Activated naive CD4-positive, alpha-beta T cell treated with anti-CD3 and anti-CD28 coated beads, Interleukin-2, amount 50 U/mL, for 72 hours (primary cell): ENCODE results near the gene C4orf46. TPM values are rescaled to one million over a fixed set of nuclear protein-coding genes. Genes with fewer than 3 reads are reported as not detected.
"Not testable (repeated sequence)": the region's sequence is repeated elsewhere in the genome, so short reads cannot be mapped to it uniquely, and the experiment has no call there.

Source experiments
- ATAC-seq, 2 donors: fragments of 150-1000 bp; cut with Tn5 transposase; 2 replicates each; pipeline ENCODE4 v1.10.0; 2021; ENCODE audit warnings: mild to moderate bottlenecking in 2 of 2, moderate library complexity in 2 of 2
- DNase-seq, 2 donors: peaks; one replicate each; pipeline ENCODE4 v3.0.0; 2021 to 2022; ENCODE audit warnings: low spot score in 2 of 2
- H3K27ac Mint-ChIP-seq, 2 donors: one replicate each; pipeline ENCODE4 v1.8.0; 2022; ENCODE audit warnings: mild to moderate bottlenecking in 2 of 2, mixed read lengths in 2 of 2
- H3K36me3 Mint-ChIP-seq, 2 donors: one replicate each; pipeline ENCODE4 v1.8.0; 2022; ENCODE audit warnings: mixed read lengths in 2 of 2
- H3K9me3 Mint-ChIP-seq, 2 donors: one replicate each; pipeline ENCODE4 v1.8.0; 2022; ENCODE audit warnings: mixed read lengths in 2 of 2
- total RNA-seq, 2 donors: library from RNA; stranded (reverse); gene quantifications; one replicate each; pipeline ENCODE4 v1.2.3, GENCODE V29; 2022

C4orf46 gene
- total RNA-seq: 10 to 100 TPM; 19.3 to 20.4 TPM

DNA sequence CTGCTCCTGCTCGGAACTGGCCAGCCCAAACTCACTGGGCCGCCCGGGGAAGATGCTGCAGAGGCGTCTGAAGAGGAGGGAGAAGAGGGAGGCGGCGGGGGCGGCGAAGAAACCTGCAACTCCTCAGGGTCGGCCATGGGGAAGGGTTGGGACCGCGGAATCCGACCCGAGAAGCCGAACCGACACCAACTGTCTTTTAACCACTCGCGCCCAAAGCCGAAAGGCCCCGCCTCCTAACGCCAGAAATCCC, at the start of gene C4orf46:
TSS of gene C4orf46 (minus strand) at position 223 of the 250 bp plus-strand sequence. CDS start at position 137, 86 bp downstream.
- no peak for ATAC-seq
- H3K9me3 Mint-ChIP-seq: no peaks in the 10 kb centered on the region
- H3K27ac Mint-ChIP-seq: peak within 1 kb of the TSS; percentile 97 to 98
- H3K36me3 Mint-ChIP-seq: peaks cover 6 to 15% of the 10 kb centered on the region in 2 donors
- DNase-seq: no peak

DNA sequence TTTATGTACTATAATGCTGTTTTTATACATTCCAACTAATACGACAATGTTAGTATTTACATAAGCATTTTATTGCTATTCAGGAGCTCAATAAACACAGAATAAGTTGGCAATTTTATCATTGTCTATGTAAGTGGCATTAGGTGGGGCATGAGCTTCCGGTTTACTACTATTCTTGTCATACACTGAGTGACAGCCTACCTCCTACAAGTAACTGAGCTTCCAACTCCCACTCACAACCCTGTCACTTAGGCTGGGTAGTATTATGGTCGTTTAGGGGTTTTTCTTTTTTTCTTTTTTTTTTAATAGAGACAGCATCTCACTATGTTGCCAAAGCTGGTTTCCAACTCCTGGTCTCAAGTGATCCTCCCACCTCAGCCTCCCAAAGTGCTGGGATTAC, 44.1 kb upstream of the C4orf46 start:
- Mint-ChIP-seq H3K9me3 (no peaks in the 10 kb centered on the region), H3K27ac (no peak overlapping the region), H3K36me3 (peaks cover 37 to 46% of the 10 kb centered on the region in 2 donors)
- DNase-seq: no peak
- ATAC-seq: no peak

DNA sequence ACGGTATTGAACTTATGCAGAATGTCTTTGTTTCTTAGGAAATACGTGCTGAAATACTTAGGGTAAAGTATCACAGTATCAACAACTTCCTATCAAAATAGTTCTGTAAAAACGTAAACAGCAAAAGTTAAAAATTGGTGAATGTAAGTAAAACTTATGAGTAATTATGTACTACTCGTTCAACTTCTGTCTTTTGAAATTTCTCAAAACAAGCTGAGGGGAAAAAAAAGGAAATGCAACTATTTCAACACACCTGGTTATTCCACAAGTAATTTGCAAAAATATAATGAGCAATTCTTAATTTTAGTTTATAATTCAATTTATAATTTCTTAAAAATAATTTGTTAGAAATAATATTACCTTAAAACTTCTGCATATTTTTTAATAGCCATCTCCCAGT, 43.2 kb upstream of the C4orf46 start:
- H3K36me3 Mint-ChIP-seq: peaks cover 39 to 55% of the 10 kb centered on the region in 2 donors
- no peak for ATAC-seq
- H3K9me3 Mint-ChIP-seq: no peaks in the 10 kb centered on the region
- no peak for DNase-seq
- no peak overlapping the region for H3K27ac Mint-ChIP-seq

DNA sequence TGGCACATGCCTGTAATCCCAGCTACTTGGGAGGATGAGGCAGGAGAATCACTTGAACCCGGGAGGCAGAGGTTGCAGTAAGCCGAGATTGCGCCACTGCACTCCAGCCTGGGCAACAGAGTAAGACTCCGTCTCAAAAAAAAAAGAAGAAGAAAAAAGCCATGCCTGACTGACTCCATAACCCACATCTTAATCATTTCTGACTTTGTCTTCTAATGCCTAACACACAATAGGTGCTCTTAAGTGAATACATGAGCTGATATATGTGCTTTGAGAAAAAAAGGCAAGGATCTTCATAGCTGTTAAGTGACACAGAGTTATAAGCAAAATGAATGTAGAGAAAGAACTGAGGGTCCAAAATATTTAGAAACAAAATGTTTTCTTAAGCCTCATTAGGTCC, 40.9 kb upstream of the C4orf46 start:
- not testable (repeated sequence) for H3K9me3 Mint-ChIP-seq, ATAC-seq, DNase-seq
- Mint-ChIP-seq H3K27ac (peak overlapping the region; percentile 72 to 74), H3K36me3 (peaks cover 29 to 54% of the 10 kb centered on the region in 2 donors)

DNA sequence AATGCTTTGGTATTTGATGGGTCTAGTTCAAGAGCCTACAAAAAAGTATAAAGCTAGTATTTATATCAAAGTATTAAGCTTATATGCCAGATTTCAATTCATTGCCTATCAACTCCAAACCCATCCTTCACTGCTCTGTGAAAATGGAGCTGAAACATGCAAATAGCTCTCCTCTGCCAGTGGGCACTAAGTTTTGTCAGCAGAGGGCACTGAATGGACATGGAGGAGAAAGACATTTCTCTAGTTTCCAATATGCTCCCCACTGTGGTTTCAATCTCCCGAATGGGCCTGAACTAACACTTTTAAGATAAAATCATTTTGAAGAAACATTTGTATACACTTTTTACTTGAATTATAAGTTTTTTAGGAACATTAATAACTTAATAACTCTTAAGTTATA, 39.1 kb upstream of the C4orf46 start:
- ATAC-seq: no peak
- DNase-seq: no peak
- Mint-ChIP-seq H3K27ac (peak overlapping the region in 1 of 2 donors; percentile 74), H3K36me3 (peaks cover 22 to 48% of the 10 kb centered on the region in 2 donors), H3K9me3 (no peaks in the 10 kb centered on the region)

DNA sequence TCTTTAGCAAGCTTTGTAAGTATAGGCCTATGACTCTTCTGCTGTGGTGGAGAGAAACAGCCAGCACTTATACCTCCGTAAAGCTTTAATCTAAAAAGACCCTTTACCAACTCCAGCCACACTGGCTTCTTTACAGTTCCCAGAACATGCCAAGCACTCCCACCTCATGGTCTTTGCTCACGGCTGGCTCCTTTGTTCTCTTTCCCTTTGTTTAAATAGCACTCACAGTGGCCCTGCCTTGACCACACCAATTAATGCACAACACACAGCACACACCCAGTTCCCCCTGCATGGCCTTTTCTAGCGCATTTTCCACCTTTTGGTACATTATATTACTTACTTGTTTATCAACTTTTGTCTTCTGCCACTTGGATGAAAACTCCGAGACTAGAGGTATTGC, 32.6 kb upstream of the C4orf46 start:
- peaks cover 5 to 15% of the 10 kb centered on the region in 2 donors for H3K36me3 Mint-ChIP-seq
- H3K27ac Mint-ChIP-seq: no peak overlapping the region
- DNase-seq: no peak
- no peaks in the 10 kb centered on the region for H3K9me3 Mint-ChIP-seq
- no peak for ATAC-seq

DNA sequence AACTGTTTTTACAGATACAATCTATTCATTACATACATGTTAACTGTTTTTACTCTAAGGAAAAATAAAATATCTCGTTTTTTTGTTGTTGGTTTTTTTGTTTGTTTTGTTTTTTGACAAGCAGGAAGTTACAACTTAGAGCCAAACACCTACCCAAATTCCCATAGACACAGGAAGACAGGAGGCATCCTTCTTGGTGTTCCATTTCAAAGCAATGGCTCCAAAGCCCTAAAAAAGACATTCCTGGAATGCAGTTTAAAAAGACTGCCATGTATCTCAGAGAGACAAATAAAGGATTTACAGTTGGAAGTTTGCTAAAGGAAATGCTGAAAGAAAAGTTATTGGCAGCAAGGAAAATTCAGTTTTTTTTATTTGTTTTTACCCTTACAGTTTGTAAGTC, 17.1 kb upstream of the C4orf46 start:
- Mint-ChIP-seq H3K27ac (no peak overlapping the region), H3K9me3 (no peaks in the 10 kb centered on the region), H3K36me3 (peaks cover 0 to 16% of the 10 kb centered on the region in 2 donors)
- DNase-seq (no peak), ATAC-seq (no peak)

DNA sequence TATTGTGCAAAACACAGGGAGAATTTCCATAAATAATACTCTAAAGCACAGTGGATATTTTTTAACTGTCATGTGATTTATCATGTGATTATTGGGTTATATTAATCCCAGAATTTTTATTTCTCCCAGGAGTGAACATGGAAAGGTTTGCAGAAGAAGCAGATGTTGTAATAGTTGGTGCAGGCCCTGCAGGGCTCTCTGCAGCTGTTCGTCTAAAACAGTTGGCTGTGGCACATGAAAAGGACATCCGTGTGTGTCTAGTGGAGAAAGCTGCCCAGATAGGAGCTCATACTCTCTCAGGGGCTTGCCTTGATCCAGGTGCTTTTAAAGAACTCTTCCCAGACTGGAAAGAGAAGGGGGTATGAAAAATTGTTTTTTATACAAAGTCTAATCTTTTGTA, 10.4 kb upstream of the C4orf46 start:
- Mint-ChIP-seq H3K27ac (no peak overlapping the region), H3K36me3 (peaks cover 0 to 15% of the 10 kb centered on the region in 2 donors), H3K9me3 (no peaks in the 10 kb centered on the region)
- no peak for ATAC-seq
- DNase-seq: no peak

DNA sequence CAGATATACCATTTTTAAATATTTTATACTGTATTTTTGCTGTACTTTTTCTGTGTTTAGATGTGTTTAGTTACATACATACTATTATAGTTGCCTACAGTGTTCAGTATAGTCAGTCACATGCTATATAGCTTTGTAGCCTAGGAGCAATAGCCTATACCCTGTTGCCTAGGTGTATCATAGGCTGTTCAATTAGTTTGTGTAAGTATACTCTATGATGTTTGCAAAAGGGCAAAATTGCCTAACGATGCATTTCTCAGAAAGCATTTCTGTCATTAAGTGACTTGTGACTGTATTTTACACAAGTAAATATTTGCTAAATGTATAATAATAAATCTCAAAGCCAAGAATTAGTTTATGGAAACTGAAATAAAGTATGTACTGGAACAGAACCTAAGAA, 9.9 kb upstream of the C4orf46 start:
- DNase-seq (no peak), ATAC-seq (no peak)
- Mint-ChIP-seq H3K27ac (no peak overlapping the region), H3K9me3 (no peaks in the 10 kb centered on the region), H3K36me3 (peaks cover 0 to 10% of the 10 kb centered on the region in 2 donors)

DNA sequence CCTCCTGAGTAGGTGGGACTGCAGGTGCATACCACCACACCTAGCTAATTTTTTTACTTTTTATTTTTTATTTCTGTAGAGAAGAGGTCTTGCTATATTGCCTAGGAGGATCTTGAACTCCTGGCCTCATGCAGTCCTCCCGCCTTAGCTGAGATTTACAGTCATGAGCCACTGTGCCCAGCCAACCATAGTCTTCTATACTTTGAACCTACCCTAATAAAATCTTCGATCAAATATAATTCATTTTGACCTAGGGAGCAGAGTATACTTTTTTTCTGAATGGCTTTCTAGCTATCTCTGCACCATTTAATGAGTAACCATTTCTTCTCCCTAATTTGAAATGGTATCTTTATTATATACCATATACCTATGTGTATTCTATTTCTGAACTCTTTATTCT, 7.1 kb upstream of the C4orf46 start:
- H3K9me3 Mint-ChIP-seq: no peaks in the 10 kb centered on the region
- DNase-seq (no peak), ATAC-seq (no peak)
- peak overlapping the region in 1 of 2 donors; percentile 5 for H3K27ac Mint-ChIP-seq
- H3K36me3 Mint-ChIP-seq: no peaks in the 10 kb centered on the region

DNA sequence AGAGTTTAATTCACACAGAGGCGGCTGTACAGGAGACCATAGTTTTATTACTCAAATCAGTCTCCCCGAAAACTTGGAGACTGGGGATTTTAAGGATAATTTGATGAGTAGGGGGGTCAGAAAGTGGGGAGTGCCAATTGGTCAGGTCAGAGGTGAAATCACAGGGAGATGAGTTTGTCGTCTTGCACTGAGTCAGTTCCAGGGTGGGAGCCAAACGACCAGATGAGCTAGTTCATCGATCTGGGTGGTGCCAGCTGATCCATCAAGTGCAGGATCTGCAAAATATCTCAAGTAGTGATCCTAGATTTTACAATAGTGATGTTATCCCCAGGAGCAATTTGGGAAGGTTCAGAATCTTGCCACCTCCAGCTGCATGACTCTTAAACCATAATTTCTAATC, 4.4 kb upstream of the C4orf46 start:
- Mint-ChIP-seq H3K27ac (no peak overlapping the region), H3K9me3 (no peaks in the 10 kb centered on the region), H3K36me3 (peaks cover 0 to 9% of the 10 kb centered on the region in 2 donors)
- no peak for DNase-seq
- no peak for ATAC-seq

DNA sequence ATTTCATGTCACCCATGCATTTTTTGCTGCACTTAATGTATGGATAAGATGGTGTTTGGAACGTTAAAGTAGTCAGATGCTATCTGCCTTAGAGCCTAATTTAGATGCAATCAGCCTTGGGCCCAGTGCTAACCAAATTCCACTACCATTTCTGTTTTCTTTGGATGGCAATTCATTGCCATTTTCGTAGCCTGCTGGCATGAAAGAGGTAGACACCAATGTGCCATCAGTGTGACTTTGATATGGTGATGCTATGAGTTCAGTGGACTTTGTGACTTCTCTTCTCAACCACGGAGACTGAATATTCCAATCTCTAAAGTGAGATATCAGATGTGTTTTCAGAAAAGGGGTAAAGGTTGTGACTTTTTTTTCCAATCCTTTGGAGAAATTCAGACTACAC, 1.9 kb upstream of the C4orf46 start:
- no peak for ATAC-seq
- Mint-ChIP-seq H3K27ac (no peak overlapping the region), H3K9me3 (no peaks in the 10 kb centered on the region), H3K36me3 (peaks cover 6 to 15% of the 10 kb centered on the region in 2 donors)
- DNase-seq: no peak

DNA sequence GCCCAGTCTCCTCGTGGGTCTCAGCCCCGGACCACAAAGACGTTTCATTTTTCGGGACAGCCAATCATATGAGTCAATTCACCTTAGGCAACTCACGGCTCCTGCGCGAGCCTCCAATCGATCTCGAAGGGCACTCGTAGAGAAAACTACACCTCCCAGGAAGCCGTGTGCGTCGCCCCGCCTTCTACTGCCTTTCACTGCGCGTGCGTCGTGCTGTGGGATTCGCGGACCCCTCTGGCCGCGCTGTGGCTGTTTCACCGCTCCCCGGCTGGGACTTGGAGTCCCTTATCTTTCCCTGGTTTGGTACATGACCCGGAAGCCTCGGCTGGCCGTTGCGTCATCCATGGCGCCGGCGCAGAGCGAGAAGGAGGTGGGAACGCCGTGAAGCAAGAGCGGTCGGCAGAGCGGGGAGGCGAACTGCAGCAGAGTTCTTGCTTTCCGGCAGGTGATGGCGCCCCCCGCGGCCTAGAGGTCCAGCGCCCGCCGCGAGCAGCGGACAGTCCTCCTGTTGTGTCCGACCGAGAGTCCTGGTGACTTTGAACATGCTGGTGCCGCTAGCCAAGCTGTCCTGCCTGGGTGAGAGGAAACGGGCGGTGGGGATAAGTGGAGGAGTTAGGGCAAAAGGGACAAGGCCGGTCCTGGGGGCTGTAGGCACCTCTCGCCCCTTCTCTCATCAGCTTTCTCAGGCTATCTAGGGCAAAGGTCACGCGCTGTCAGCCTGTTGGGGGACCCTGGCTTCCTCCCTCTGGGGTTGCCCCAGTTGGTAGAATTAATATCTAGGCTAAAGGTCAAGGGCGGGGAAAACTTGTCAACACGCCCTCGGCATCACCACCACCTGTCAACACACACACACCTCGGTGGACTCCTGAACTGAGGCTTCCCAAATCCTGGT, 474 bp upstream of the C4orf46 start, which contains the start of gene ETFDH:
TSS of gene ETFDH (plus strand) at position 382 of the 892 bp plus-strand sequence. CDS start at position 543, 161 bp downstream.
- ATAC-seq (peak; percentile 88 to 91), DNase-seq (peak; percentile 95 to 96)
- Mint-ChIP-seq H3K9me3 (no peaks in the 10 kb centered on the region), H3K27ac (peak within 1 kb of the TSS; percentile 97 to 98), H3K36me3 (peaks cover 6 to 15% of the 10 kb centered on the region in 2 donors)

DNA sequence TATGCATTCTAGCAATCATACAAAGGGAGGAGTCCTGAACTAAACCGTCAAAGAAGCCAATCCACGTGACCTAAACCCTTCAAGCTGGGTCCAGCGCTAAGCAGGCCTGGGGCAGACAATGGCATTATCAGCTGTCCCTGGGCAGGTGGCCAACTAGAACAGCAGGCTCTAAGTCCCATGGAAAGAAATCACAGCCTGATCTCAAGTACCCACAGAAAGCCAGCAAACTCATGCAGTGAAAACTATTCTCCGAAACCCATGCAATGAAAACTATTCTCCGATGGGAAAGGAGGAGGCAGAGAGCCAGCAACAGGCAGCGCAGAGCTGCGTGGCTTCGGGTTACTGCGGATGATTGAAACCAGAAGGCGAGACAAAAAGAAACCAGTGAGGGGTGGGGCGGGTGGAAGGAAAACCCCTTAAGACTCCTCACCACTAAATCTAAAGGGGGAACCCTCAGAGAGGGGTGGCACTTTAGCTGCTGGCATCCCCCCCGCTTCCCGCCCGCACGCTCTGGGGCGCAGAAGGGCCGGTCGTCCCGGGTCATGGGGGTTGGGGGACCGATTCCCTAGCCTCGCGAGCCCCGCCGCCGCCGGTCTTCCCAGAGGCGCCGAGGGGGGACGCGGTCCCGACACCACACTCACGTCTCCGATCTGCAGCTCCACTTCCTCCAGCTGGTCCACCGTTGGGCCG, 567 bp downstream of the C4orf46 start:
- DNase-seq (peak; percentile 59 to 77), ATAC-seq (peak; percentile 40 to 56)
- Mint-ChIP-seq H3K27ac (peak overlapping the region; percentile 97 to 98), H3K36me3 (peaks cover 6 to 15% of the 10 kb centered on the region in 2 donors), H3K9me3 (no peaks in the 10 kb centered on the region)

DNA sequence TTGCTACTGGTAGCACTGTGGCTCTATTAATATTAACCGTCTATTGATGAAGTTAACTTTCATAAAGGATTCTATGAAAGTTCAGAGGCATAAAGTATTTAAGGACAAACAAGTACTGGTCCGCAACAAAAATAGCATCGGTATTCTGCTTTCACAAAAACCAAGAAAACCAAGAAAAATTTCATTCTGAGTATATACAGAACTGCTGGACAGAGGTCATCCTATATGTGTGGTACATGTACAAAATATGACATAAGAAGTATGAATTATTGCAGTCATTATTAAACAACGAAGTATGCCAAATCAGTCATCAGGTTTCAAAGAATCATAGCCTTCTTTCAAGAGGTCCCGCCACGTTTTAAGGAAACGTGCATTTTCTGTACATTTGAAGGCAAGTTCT, 2.4 kb downstream of the C4orf46 start:
- no peak for ATAC-seq
- no peaks in the 10 kb centered on the region for H3K9me3 Mint-ChIP-seq
- no peak for DNase-seq
- no peak overlapping the region for H3K27ac Mint-ChIP-seq
- H3K36me3 Mint-ChIP-seq: peaks cover 6 to 15% of the 10 kb centered on the region in 2 donors

DNA sequence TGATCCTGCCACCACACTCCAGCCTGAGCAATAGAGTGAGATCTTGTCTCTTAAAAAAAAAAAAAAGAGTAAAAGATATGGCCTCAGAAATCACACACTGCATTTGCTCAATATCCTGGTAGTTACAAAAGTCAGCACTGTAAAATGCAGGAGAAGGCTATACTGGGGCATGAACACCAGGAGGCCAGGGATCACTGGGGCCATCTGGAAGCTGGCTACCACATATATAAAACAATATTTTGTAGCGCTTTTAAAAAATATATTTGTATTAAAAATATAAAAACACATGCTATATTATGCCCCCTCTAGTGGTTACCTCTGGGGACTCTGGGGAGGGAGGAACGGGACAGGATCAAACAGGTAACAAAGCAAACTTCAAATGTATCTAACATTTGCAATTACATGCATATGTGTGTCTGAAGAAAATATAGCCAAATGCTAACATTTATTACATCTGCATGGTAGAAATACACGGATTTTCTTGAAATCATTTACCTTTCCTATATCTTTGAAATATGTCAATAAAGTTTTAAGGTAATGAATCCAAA, 4.0 kb downstream of the C4orf46 start:
- DNase-seq: peak in 1 of 2 donors; percentile 11
- Mint-ChIP-seq H3K27ac (no peak overlapping the region), H3K36me3 (peaks cover 6 to 15% of the 10 kb centered on the region in 2 donors), H3K9me3 (no peaks in the 10 kb centered on the region)
- ATAC-seq: no peak

DNA sequence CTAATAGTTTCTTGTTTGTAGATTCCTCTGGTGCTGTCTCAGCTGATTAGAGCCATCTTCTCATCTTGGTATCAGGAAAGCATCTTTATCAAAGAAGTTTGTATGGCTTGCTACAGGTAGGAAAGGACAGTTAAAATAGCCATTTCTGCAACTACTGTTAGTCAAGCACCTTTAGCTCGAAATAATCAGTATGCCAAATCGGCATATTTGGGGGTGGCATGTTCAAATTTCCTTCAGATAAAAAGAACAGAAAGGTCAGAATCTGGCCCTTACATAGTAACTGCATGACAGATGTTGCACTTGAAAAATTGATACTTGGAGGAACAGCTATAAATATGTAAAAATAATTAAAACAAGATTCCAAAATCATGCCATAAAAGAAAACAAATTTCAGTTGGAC, 4.8 kb downstream of the C4orf46 start:
- no peaks in the 10 kb centered on the region for H3K9me3 Mint-ChIP-seq
- no peak for DNase-seq
- ATAC-seq: no peak
- H3K36me3 Mint-ChIP-seq: peaks cover 6 to 7% of the 10 kb centered on the region in 2 donors
- H3K27ac Mint-ChIP-seq: no peak overlapping the region
